Measurements from ENCODE around the gene CALY.
"Not testable (repeated sequence)": the region's sequence is repeated elsewhere in the genome, so short reads cannot be mapped to it uniquely, and the experiment has no call there.

CALY gene

GRCh38 chr10:133377025-133377817 is 40.5 kb upstream of the CALY start:
- DNase-seq (ENCODE audit: insufficient read length) (no peak), FAIRE-seq (no peak)
- TF ChIP-seq POLR2A (IDR thresholded peaks at IDR 0.05; ENCODE audit: low read depth, low read length) (no peak), TAF1 (IDR thresholded peaks at IDR 0.05; ENCODE audit: borderline replicate concordance, low read depth, low read length) (no peak), POLR2AphosphoS5 (IDR thresholded peaks at IDR 0.05; ENCODE audit: low read depth, low read length) (no peak)

DNA sequence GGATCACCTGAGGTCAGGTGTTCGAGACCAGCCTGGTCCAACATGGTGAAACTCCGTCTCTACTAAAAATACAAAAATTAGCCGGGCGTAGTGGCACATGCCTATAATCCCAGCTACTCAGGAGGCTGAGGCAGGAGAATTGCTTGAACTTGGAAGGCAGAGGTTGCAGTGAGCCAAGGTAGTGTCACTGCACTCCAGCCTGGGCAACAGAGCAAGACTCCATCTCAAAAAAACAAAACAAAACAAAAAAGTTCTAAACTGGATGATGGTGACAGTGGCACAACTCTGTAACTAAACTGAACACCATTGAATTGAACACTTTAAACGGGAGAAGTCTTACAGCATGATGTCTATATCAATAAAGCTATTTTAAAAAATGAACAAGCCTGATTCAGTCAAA is 39.5 kb upstream of the CALY start:
- FAIRE-seq; DNase-seq (ENCODE audit: insufficient read length): not testable (repeated sequence)

GRCh38 chr10:133375357-133376115 is 38.8 kb upstream of the CALY start:
- TF ChIP-seq POLR2AphosphoS5 (IDR thresholded peaks at IDR 0.05; ENCODE audit: low read depth, low read length): no peak
- no peak for TF ChIP-seq TAF1 (IDR thresholded peaks at IDR 0.05; ENCODE audit: borderline replicate concordance, low read depth, low read length)
- no peak for TF ChIP-seq POLR2A (IDR thresholded peaks at IDR 0.05; ENCODE audit: low read depth, low read length)
- FAIRE-seq (no peak), DNase-seq (ENCODE audit: insufficient read length) (no peak)

GRCh38 chr10:133373174-133374090 is 36.7 kb upstream of the CALY start, which contains the start of gene ECHS1:
Gene ECHS1, minus strand, starts transcription at chr10:133373354. Its CDS starts 21 bp downstream, at chr10:133373333.
- peak; percentile 84 for TF ChIP-seq POLR2AphosphoS5 (IDR thresholded peaks at IDR 0.05; ENCODE audit: low read depth, low read length)
- peak; percentile 90; the same call in 1 of the 2 replicates for TF ChIP-seq POLR2A (IDR thresholded peaks at IDR 0.05; ENCODE audit: low read depth, low read length)
- peak; percentile 50; the same call in 1 of the 2 replicates for TF ChIP-seq TAF1 (IDR thresholded peaks at IDR 0.05; ENCODE audit: borderline replicate concordance, low read depth, low read length)
- FAIRE-seq: peak; percentile 94
- DNase-seq (ENCODE audit: insufficient read length): peak; percentile 100

DNA sequence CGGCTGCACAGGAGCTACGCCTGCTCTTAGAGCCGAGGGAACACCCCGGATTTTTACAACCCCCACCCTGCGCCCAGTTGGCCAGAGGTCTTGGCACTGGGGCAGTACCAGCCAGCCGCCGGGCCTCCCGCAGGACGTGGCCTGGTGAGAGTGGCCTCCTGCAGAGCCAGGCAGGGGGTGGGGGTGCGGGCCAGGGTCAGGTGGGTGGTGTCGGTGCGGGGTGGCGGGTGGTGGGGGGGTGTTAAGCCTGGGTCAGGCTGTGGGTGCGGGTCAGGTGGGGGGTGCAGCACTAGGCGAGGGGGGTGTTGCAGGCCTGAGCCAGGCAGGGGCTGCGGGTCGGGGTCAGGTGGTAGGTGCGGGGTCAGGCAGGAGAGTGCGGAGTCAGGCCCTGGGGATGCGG is 35.8 kb upstream of the CALY start:
- FAIRE-seq (no peak), DNase-seq (ENCODE audit: insufficient read length) (no peak)
- TF ChIP-seq POLR2A (IDR thresholded peaks at IDR 0.05; ENCODE audit: low read depth, low read length) (no peak), TAF1 (IDR thresholded peaks at IDR 0.05; ENCODE audit: borderline replicate concordance, low read depth, low read length) (no peak), POLR2AphosphoS5 (IDR thresholded peaks at IDR 0.05; ENCODE audit: low read depth, low read length) (no peak)

DNA sequence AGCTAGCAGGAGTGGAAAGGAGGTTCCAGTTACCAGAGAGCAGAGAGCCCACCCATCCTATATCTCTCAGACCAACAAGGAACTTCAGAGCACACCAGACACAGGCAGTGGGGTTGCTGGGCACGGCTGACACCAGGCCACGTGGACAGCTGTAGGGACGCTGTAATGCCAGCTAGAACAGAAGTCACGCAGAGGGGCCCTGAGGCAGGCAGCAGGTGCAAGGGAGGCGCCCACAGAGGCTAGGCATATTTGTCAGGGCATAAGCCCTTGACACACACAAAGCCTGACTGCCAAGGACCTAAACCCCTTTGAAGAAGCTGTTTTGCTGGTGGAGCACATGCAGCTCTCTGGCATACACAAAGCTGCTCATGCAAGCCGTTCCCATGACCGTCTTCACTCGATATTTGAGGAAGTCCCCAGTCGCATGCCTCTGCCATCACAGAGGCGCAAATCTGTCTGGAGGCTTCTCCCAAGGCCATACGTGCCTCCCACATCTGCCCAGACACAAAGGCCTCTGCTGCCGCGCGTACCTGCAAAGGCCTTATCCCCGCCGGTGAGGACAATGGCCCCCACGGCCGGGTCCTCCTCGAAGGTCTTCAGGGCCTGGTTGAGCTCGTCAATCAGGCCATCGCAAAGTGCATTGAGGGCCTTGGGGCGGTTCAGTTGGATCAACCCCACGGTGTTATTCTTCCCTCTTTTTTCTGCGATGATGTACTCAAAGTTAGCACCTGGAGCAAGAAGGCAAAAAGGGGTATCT is 33.5 kb upstream of the CALY start:
- FAIRE-seq (no peak), DNase-seq (ENCODE audit: insufficient read length) (no peak)
- no peak for TF ChIP-seq POLR2A (IDR thresholded peaks at IDR 0.05; ENCODE audit: low read depth, low read length)
- no peak for TF ChIP-seq TAF1 (IDR thresholded peaks at IDR 0.05; ENCODE audit: borderline replicate concordance, low read depth, low read length)
- no peak for TF ChIP-seq POLR2AphosphoS5 (IDR thresholded peaks at IDR 0.05; ENCODE audit: low read depth, low read length)

DNA sequence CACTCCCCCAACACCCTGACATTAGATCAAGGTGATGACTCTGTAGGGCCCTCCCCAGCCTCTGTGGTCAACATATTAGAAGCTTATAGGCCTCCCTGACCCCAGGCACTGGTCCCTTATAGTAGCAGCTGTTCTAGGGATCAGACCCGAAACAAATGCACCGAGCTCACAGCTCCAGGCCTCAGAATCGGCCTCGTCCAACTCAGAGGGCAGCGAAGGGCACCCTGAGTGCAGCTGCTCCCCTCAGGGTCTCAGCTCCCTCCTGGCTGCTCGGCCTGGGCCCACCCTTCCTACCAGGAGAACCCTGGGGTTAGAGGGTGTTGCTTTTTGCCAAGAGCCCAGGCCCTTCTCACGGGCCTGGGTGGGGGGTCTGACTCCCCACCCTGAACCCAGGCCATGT is 31.5 kb upstream of the CALY start:
- DNase-seq (ENCODE audit: insufficient read length) (no peak), FAIRE-seq (no peak)
- no peak for TF ChIP-seq POLR2AphosphoS5 (IDR thresholded peaks at IDR 0.05; ENCODE audit: low read depth, low read length)
- no peak for TF ChIP-seq TAF1 (IDR thresholded peaks at IDR 0.05; ENCODE audit: borderline replicate concordance, low read depth, low read length)
- no peak for TF ChIP-seq POLR2A (IDR thresholded peaks at IDR 0.05; ENCODE audit: low read depth, low read length)

- not testable (repeated sequence) for DNase-seq (ENCODE audit: insufficient read length); FAIRE-seq
Observed at GRCh38 chr10:133367461-133367860, 30.8 kb upstream of the CALY start.

- DNase-seq (ENCODE audit: insufficient read length) (no peak), FAIRE-seq (no peak)
- TF ChIP-seq POLR2AphosphoS5 (IDR thresholded peaks at IDR 0.05; ENCODE audit: low read depth, low read length): no peak
- no peak for TF ChIP-seq POLR2A (IDR thresholded peaks at IDR 0.05; ENCODE audit: low read depth, low read length)
- TF ChIP-seq TAF1 (IDR thresholded peaks at IDR 0.05; ENCODE audit: borderline replicate concordance, low read depth, low read length): no peak
Observed at GRCh38 chr10:133366751-133367150, 30.1 kb upstream of the CALY start.

- DNase-seq (ENCODE audit: insufficient read length) (no peak), FAIRE-seq (no peak)
- TF ChIP-seq POLR2AphosphoS5 (IDR thresholded peaks at IDR 0.05; ENCODE audit: low read depth, low read length) (no peak), POLR2A (IDR thresholded peaks at IDR 0.05; ENCODE audit: low read depth, low read length) (no peak), TAF1 (IDR thresholded peaks at IDR 0.05; ENCODE audit: borderline replicate concordance, low read depth, low read length) (no peak)
Observed at GRCh38 chr10:133366130-133366478, 29.4 kb upstream of the CALY start.
